ENCODE measurements around the gene MRC1.

GRCh38 chr10:17905491-17905890, 96.3 kb downstream of the MRC1 start:
- TF ChIP-seq CTCF (IDR thresholded peaks at IDR 0.05) (no peak), POLR2A (IDR thresholded peaks at IDR 0.05) (no peak)

All from testis (tissue), 2 donors.